Hematopoietic multipotent progenitor cell treated with erythropoietin and hydrocortisone succinate and interleukin-3 and kit ligand, for 15 days (in vitro differentiated cells): ENCODE measurements around the gene LINGO1.

Experiments
- DNase-seq: peaks from one replicate; pipeline ENCODE4 v3.0.0-alpha.2; 2015; ENCODE audit warnings: low spot score

LINGO1 gene

DNA sequence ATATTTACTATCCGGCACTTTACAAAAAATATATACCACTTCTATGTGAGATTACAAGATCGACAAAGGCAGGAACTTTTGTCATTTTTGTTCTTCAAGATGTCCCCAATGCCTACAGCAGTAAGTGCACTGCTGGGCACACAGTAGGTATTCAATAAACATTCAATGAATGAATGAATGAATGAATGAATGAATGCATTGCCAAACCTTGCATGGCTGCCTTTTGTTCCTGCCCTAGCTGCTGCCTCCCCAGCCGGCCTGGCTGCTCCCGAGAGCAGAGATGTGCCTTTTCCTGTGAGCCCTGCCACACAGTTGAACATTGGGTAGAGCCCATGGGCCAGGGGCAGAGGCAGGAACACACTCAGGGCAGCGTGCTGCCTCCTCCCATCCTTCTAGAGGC, 37.5 kb downstream of the LINGO1 start:
- DNase-seq = no peak

DNA sequence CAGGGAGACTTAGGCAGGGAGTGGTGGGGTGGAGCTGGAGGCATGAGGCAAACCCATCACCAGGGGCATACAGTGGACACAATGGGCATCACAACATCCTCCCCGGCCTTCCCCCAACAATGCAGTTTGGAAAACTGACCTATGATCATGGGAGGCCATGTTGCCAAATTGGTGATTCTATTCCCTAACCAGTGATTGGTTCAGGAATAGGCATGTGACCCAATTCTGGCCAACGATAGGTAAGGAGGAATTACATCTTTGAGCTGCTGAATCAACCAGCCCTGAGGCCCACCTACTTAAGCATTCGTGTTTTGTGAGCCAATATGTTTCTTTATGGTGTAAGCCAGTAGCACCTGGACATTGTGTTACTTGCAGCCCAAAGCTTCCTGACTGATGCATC, 40.0 kb downstream of the LINGO1 start:
- DNase-seq = no peak

DNA sequence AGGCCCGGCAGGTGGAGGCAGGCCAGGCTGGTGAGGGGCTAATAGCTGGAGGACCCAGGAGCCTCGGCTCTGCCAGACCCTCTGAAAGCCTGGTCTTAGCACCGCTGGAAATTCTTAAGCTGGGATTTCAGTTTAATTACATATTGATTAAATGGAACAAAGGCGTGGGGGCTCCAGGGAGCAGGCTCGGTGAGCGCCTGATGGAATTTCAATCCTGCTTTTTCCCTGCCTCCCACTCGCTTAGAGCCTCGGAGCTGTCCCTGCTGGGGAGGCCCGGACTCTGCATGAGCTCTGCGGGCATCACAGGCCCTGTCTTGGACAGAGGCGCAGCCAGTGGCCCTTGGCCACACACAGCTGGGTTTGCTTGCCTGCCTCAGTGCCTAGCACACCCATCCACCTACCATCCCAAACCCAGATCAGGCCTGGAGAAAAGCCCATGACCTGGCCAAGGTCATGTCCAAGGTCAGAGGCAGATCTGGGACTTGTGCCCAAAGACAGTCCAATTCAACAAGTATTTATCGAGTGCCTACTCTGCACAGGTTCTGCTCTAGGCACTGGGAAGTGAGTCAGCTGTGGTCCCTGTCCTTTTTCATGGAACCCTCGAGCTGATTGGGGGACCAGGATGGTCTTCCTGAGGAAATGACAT, 40.6 kb downstream of the LINGO1 start:
- DNase-seq = no peak

DNA sequence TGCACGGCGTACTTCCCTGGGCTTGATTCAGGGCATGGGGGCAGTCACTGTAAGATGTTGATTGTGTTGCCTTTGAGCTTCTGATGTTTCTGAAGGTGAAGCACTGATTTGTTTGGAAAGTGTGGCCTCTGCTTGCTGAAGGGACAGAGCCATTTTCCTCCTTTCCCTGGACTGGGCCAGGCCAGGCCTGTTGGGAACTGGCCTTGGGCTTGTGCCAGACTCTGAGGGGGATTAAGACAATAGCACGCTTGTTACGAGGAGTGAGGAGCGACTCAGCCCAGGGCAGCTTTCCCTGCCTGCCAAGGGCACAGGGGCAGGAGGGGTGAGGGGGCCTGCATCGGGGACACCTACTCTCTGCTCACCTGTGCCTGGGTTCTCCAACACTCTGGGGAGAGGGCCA, 42.9 kb downstream of the LINGO1 start:
- DNase-seq = no peak

DNA sequence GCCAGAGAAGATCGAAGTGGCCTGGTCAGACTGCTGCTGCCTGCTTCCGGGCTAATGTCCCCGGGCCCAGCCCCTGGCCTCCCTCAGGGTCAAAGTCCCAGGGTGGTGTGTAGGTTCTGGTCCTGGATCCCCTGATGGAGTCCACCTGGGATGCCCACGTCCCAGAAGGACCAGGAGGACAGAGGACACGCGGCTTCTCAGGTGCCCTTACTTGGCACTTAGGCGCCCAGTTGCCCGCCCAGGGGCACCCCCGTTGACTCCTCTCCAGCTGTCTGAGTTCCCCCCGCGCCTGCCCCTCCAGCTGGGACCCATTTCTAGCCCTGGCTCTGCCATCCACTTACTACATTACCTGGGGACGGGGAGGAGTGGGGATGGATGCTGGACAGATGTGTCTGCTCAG, 44.6 kb downstream of the LINGO1 start:
- no peak for DNase-seq

DNA sequence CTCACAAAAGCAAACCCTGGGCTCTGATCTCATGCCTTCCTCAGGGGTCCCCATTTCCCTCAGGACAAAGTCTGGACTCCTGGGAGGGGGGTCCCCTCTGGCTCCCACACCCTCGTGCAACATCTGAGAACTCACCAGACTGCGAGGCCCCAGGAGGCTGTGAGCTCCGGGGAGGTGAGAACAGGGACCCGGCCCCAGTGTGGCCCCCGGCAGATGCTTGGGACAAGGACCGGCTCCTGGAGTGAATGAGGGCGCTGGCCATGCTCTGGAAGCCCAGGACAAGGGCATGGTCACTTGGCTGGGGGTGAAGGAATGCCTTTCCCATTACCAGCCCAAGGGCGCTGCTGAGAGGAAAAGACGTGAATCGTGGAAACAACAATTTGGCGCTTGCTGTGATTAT, 48.0 kb downstream of the LINGO1 start:
- DNase-seq = no peak

DNA sequence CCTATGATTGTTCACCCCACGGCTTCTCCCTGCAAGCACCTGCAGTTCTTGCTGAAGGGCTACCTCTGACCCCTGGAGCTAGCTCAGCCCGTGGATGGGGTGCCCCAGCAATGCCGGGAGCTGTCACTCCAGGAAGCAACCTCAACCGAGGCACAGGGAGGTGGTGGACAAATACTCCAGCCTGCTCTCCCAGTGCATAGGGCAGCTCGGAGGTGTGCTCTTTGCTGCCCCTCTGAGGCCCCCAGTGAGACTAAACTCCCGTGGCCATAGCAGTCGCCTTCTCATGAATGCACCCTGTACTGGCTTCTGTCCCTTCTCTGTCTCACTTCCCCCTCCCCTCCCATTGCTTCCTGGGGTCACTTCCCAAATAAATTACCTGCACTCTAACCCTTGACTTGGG, 48.5 kb downstream of the LINGO1 start:
- DNase-seq = no peak

DNA sequence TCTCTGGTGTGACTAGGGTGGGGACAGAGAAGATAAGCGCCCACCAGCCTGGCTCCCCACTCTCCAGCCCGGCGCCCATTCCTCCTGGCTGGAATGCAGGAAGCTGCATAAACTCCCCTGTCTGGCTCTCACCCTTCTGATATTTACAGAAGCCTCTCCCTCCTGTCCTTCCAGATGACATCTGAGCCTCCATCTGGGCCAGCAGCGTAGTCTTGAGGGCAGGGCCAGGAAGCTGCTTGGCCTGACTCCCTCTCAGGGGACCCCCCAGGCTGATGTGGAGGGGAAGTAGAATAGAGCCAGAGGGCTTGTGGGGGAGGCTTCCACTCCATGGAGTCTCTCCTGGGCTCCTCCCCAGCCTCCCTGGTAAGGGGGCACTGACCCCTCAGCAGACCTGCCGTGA, 49.9 kb downstream of the LINGO1 start:
- no peak for DNase-seq

DNA sequence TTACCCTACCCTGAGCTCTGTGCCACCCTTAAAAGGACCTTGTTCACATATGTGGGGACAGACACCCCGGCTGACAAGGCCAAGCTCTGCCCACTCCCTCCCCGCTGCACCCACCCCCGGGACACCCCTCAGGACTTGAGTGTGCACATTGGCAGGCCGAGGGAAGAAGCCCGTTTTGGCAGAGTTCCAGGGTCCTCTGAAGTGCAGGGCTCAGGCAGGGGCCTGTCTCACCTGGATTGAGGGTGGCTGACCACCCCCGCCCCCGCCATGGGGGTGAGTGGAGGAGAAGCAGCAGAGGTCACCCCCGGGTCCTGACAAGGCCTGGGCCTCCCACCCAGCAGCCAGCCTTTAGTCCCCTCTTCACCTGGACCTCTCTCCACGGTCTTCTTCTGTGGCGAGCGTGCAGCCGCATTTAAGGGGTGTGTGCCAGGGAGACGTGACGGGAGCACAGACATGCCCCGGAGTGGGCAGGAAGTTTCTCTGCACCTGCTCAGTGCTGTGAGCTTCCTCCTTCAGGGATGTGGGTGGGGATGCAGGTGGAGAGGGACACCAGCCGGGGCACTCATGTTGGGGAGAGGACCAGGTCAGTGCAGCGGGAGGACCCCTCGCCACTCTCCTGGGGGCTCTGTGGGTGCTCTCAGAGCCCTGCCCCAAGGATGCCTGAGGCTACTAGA, 50.7 kb downstream of the LINGO1 start:
- DNase-seq = no peak

DNA sequence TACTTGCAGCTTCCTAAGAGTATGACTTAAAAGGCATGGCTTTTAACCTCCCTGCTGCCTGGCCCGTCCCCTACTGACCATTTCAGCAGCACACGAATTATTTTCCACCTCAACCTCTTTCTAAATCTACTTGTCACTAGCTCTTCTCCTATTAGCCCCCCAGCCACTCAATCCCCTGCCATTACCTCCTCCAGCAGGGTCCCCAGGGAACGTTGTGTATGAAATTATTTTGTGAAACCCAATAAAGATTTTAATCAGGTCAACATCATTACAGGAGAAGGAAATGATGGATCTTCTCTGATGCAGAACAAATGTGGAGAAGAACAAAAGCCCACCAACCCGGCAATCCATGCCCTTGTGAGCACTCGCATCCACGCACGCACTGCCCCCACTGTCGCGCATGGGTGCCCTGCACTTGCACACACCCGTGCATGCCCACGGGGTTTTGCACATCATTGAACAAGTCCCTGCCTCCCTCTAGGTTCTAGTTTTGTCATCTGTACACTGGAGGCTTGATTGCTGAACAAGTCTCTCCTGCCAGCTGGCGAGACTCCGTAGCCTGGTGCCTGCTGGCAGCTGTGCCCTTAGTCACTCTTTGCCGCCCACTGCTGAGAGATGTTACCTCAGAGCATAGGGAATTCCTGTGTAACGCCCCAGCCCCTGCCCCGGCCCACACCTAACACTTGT, 51.6 kb downstream of the LINGO1 start:
- no peak for DNase-seq

DNA sequence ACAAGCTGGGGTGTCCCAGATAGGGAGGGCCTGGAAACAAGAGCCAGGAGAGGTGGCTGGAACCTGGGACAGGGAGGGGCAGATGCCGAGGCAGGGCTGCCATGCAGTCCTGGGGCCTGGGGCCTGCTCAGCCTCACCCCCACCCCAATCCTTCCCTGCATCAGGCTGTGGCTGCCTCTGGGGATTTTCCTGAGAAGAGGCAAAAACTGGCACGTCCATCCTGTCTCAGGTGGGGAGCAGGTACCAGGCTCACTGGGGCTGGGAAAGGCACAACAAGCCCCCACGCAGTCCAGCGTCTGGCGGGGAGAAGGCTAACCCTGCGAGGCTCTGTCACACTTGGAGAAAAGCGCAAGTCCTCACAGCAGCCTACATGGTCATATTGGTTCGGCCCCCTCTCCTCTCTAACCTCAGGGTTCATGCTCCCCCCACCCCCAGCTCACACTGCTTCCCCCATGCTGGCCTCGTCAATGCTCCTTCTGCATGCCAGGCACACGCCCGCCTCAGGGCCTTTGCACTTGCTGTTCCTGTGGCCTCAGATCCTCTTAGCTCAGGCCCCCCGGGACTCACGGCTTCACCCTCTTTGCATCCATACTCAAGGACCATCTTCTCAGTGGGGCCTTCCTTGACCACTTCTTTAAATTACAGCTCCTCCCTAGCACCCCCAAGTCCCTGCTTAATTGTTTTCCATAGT, 53.1 kb downstream of the LINGO1 start:
- no peak for DNase-seq

DNA sequence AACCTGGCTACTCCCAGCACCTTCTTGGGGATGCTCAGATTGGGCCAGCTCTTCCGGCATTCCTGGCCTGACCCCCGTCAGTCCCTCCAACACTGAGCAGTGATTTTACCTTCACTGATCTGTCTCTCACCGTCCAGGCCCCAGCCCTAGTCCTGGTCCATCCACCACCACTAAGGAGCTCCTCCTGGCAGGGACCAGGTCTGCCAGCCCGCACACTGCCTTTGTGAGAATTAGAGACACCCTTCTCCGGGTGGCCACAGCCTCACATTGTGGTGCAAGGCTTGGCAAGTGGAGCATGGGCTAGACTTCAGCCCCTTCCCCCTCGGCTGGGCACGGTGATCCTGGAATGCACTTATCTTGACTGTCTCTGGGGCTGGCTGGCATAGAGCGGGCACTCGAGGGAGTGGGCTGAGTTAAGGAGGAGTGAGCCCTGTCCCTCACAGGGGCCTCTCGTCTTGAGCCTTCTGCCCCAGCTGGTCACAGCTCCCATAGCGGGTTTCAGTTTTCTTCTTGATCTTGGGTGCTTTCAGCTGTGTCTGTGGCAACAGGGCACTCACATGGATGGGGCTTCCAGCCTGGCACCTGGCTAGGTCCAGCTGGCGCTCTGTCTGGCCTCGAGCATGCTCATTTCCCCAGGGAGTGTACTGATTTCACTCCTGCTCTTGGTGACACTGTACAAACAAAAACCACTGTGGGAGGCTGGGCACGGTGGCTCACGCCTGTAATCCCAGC, 53.9 kb downstream of the LINGO1 start:
- DNase-seq = no peak

DNA sequence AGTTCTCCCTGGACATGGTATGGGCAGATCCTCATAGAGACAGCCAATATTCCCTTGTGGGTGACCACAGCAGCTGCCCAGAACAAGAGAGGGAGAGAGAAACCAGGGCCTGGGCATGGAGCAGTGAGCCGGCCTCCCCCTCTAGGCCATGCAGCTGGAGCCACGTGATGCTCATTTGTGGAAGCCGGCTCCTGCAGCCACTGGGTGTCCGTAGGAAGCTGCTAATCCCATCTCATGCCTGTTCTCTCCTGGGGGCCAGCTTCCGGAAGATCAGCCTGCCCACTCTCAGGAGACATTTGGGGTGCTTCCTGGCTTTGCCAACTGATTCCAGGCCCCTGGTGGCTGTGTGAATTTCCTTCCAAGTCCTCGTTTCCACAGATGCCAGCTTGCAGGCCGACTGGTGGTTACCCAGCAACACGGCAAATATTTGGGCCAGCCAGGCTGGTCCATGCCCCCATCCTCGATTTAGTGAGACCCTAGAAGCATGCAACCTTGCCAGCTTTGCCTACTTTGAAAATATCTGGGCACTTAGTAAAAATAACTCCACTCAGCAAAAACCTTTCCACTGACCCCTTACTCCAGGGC, 55.3 kb downstream of the LINGO1 start:
- DNase-seq = no peak

DNA sequence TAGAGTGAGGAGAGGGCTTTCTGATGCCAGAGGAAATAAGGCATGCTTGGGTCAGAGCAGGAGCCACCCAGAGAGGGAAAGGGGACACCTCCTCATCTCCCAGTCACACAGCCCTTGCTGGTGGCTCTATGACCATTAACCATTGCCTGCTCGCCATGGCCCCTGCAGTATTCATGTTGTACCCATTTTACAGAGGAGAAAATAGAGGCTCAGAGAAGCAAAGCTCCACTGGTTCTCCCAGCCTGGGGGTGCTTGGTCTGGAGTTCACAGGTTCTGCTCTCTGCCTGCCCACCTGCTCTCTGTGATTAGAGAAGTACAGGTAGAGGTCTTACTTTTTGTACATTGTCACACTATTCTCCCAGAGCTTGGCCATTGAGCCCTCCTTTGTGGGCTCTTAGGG, 56.2 kb downstream of the LINGO1 start:
- DNase-seq = no peak

DNA sequence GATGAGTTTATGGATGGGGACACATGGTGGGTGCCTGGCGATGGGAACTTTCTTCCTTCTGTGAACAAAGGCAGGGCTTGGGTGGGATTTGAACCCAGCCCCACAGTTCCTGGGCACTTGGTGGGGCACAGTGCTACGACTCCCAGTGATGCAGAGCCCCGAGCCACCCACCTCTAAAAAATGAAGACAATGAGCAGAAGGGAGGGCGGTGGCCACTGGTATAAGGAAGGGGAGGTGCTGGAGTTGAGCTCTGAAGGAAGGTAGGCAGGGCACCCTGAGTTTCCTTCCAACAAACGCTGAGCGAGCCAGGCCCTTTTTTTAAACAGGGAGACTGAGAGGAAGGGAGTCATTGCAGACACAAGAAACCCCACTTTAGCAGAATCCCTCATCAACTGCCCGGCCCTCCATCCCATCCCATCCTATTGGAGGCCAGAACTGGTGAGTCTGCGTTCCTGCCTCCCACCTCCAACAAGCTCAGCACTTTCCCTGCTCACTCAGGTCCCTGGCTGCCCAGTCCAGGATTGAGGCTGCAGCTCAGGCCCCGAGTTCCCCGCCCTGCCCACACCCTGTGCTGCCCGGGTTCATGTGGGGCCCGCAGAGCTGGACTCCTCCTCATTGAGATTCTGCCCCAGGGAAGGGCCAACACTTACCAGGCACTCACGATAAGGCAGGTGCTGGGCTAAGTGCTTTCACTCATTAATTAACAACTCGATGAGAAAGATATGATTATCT, 57.3 kb downstream of the LINGO1 start:
- DNase-seq = no peak

DNA sequence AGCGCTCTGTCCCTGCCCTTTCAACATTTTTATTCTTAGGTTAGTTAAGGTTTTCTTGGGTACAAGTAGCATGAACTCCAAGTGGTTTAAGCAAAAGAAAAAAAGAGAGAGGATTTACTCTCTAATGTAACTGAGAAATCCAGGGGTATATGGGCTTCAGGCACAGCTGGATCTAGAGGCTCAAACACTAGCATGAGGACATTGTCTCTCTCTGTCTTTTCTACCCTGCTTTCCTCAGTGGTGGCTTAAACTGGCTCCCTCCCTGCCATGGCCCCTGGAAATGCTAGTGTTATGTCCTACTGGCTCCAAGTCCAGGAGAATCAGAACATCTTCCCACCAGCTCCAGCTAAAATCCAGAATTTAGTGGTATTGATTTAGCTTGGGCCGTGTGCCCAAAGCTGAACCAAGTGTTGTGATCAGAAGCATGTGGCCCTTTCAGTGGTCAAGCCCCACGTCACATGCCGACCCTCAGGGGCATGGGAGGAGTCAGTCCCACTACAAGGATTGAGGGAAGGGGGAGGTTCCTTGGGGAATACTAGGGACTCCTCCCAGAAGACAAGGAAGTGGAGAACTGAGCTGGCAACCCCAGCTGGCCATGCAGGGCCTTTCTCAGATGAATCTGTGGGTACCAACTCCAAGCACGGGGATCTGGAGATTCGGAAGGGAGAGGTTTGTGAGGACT, 58.0 kb downstream of the LINGO1 start:
- DNase-seq = no peak

DNA sequence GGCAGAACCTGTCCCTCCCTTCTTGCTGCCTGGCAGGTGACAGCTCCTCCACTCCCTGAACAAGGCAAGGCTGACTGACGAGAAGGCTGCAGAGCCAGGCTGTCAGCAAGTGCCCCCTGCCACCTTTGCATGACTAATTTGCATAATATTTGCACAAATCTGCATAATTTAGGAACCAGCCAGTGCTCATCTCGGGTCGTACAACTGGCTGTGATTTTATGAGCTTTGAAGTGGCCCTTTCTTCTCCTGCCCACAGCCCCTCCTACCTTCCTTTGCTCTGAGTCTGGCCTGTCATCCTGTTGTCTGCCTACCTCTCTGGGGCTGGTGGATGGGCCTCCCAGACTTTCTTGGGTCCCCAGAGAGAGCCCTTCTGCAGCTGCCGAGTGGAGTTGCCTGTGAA, 58.9 kb downstream of the LINGO1 start:
- no peak for DNase-seq

DNA sequence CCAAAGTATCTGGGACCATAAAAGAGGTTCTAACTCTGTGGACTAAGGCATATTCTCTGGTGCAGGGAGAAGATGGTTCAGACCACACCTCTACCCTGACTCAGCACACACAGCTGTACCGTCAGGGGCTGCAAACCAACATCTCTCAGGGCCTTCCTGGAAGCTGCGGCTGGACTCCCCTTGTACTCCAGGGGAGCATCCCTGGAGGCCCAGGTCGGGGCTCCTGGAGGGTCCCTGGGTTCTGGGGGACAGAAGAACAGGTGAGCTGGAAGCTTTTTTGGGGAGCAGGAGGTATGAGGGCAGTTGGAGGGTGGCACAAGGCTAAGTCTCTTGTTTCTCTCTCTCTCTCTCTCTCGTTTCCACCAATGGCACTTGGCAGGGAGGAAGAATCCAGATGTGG, 60.5 kb downstream of the LINGO1 start:
- no peak for DNase-seq

DNA sequence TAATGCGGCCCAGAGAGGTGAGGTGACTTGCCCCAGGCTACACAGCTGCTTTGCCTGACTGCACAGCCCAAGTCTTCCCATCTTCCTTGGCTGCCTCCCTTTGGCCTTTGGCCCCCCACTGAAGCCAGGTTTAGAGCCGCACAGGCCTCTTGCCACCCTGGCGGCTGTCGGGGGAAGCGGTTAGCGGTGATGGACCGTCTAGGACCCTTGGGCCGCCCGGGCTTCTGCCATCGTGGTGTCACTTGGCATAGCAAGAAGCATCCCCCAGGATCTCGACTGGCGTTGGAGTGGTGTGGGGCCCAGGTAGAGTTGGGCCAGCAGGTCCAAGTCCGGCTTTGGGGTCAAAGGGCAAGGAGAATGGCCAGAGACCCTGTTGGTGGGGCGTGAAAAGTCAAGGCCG, 61.0 kb downstream of the LINGO1 start:
- DNase-seq = no peak

DNA sequence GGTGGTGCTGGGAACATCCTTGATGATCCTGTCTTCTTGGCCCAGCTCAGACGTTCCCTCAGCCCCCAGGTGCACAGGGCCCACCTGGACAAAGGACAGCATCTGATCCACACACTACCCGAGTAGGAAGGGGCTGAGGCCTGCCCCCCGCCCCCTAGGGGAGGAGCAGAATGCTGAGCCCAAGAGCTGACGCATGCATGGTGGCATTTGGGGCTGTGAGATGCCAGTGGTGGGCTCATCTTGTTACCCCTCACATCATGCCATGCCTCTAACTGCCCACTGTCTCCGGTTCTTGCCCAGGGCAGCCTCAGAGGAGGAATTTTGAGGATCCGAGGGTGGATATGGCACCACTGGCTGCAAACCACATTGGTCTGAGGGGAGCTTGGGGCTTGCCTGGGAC, 61.5 kb downstream of the LINGO1 start:
- no peak for DNase-seq

DNA sequence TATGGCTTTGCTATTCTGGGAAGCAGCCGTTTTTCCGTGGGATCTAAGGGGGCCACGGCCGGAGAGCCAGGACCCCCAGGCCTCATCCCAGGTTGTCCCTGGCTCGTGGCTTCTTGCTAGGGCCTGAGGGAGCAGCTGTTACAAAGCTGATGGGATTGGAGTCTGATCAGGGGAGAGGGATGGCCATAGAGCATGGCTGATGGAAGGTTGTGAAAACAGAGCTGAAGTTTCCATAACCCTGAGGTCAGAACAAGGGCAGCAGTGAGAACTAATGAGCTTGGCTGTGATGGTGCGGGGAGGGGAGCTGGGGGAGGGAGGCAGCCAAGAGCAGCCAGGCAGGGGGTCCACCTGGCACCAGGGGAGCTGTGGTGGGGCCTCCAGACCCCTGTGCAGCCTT, 63.0 kb downstream of the LINGO1 start:
- DNase-seq = no peak
